Astrocyte (in vitro differentiated cells and primary cell): ENCODE measurements around the gene RFX4.

Experiments
- CTCF ChIP-seq: IDR thresholded peaks from 2 replicates; pipeline ENCODE4 v1.5.1; 2011; ENCODE audit warnings: low read depth, mild to moderate bottlenecking, inconsistent platforms, low read length, moderate library complexity; ENCODE audit not compliant: insufficient read depth
- EZH2 ChIP-seq: IDR thresholded peaks from 2 replicates; pipeline ENCODE4 v1.6.1; 2012; ENCODE audit warnings: mild to moderate bottlenecking, low read length, inconsistent platforms; ENCODE audit not compliant: insufficient read depth

- no peak for TF ChIP-seq CTCF
- TF ChIP-seq EZH2: no peak
Measured at GRCh38 chr12:106551410-106551809, 31.4 kb upstream of the RFX4 start.
